OCI-M2 (cell line): ENCODE measurements around the gene CCM2L.
A peak's percentile ranks its signal among the peaks of the same experiment; 100 is the strongest.

Source experiments
- DNase-seq: peaks from one replicate; lab custom pipeline; 2025; ENCODE audit not compliant: unreplicated experiment; lab: John Stamatoyannopoulos, UW

Gene CCM2L

GRCh38 chr20:32010101-32010500 lies at the start of gene CCM2L:
TSS of gene CCM2L (plus strand) at chr20:32010438. CDS start at chr20:32010455, 17 bp downstream.
- no peak for DNase-seq

- DNase-seq = no peak
Measured at GRCh38 chr20:31962761-31963160, 47.5 kb upstream of the CCM2L start.

- DNase-seq = no peak
Measured at GRCh38 chr20:31963889-31964288, 46.3 kb upstream of the CCM2L start.

GRCh38 chr20:31966991-31967655 lies 43.1 kb upstream of the CCM2L start:
- DNase-seq = no peak

GRCh38 chr20:31967830-31968249 lies 42.4 kb upstream of the CCM2L start, which contains the start of gene XKR7:
TSS of gene XKR7 (plus strand) at chr20:31968151. CDS start at chr20:31968176, 25 bp downstream.
- DNase-seq = no peak

GRCh38 chr20:31968291-31969126 lies 41.7 kb upstream of the CCM2L start:
- DNase-seq = peak; percentile 54

- no peak for DNase-seq
Measured at GRCh38 chr20:31969991-31970390, 40.2 kb upstream of the CCM2L start.

- DNase-seq = no peak
Measured at GRCh38 chr20:31972471-31973021, 37.7 kb upstream of the CCM2L start.

- no peak for DNase-seq
Measured at GRCh38 chr20:31974296-31974695, 35.9 kb upstream of the CCM2L start.

- DNase-seq = no peak
Measured at GRCh38 chr20:31974951-31975487, 35.2 kb upstream of the CCM2L start.

GRCh38 chr20:31975874-31976273 lies 34.4 kb upstream of the CCM2L start:
- DNase-seq = no peak

GRCh38 chr20:31977080-31977479 lies 33.2 kb upstream of the CCM2L start:
- DNase-seq = no peak

GRCh38 chr20:31979713-31980426 lies 30.4 kb upstream of the CCM2L start:
- DNase-seq = no peak

- DNase-seq = no peak
Measured at GRCh38 chr20:31981784-31982183, 28.5 kb upstream of the CCM2L start.

- no peak for DNase-seq
Measured at GRCh38 chr20:31984981-31985471, 25.2 kb upstream of the CCM2L start.

- no peak for DNase-seq
Measured at GRCh38 chr20:31987744-31988143, 22.5 kb upstream of the CCM2L start.

GRCh38 chr20:31988430-31989015 lies 21.7 kb upstream of the CCM2L start:
- DNase-seq = no peak

- DNase-seq = no peak
Measured at GRCh38 chr20:31989030-31989645, 21.1 kb upstream of the CCM2L start.

GRCh38 chr20:31990641-31991338 lies 19.4 kb upstream of the CCM2L start:
- no peak for DNase-seq
